Hematopoietic multipotent progenitor cell (in vitro differentiated cells): ENCODE measurements around the gene MTG2. TPM values are rescaled to one million over a fixed set of nuclear protein-coding genes. Genes with fewer than 3 reads are reported as not detected.

Source experiments
- DNase-seq, 3 donors: peaks; one replicate each; pipeline ENCODE4 v3.0.0-alpha.2; 2011 to 2015; ENCODE audit warnings: low read depth in 2 of 3, low spot score in 2 of 3
- total RNA-seq: library from RNA; depleted of rRNA; stranded (reverse); fragments of >200 nt; gene quantifications from one replicate; pipeline ENCODE4 v1.2.3, GENCODE V29; 2012

Gene MTG2
- total RNA-seq, 1 donor, result 24.5 TPM

GRCh38 chr20:62160253-62160652 lies 22.6 kb upstream of the MTG2 start:
- no peak for DNase-seq

- no peak for DNase-seq
These were observed 22.0 kb upstream of the MTG2 start for GRCh38 chr20:62160876-62161275.

- no peak for DNase-seq
These were observed 21.5 kb upstream of the MTG2 start for GRCh38 chr20:62161347-62161746.

- no peak for DNase-seq
These were observed 19.9 kb upstream of the MTG2 start for GRCh38 chr20:62162765-62163484.

- no peak for DNase-seq
These were observed 19.4 kb upstream of the MTG2 start for GRCh38 chr20:62163485-62163865.

- DNase-seq, result no peak
These were observed 18.7 kb upstream of the MTG2 start for GRCh38 chr20:62163986-62164762.

- DNase-seq, result no peak
These were observed 17.7 kb upstream of the MTG2 start for GRCh38 chr20:62164879-62165761.

GRCh38 chr20:62165762-62166399 lies 16.9 kb upstream of the MTG2 start:
- DNase-seq, result no peak

- DNase-seq, result no peak
These were observed 15.4 kb upstream of the MTG2 start for GRCh38 chr20:62167474-62167873.

- no peak for DNase-seq
These were observed 14.8 kb upstream of the MTG2 start for GRCh38 chr20:62168061-62168460.

GRCh38 chr20:62168890-62169435 lies 13.9 kb upstream of the MTG2 start:
- no peak for DNase-seq

GRCh38 chr20:62170536-62170935 lies 12.3 kb upstream of the MTG2 start:
- no peak for DNase-seq

GRCh38 chr20:62171245-62171644 lies 11.6 kb upstream of the MTG2 start:
- no peak for DNase-seq

- DNase-seq, result no peak
These were observed 10.2 kb upstream of the MTG2 start for GRCh38 chr20:62172666-62173065.

- no peak for DNase-seq
These were observed 8.6 kb upstream of the MTG2 start for GRCh38 chr20:62174021-62174804.

- DNase-seq, result no peak
These were observed 7.8 kb upstream of the MTG2 start for GRCh38 chr20:62174870-62175624.

- DNase-seq, result no peak
These were observed 7.1 kb upstream of the MTG2 start for GRCh38 chr20:62175711-62176110.

GRCh38 chr20:62176866-62177265 lies 6.0 kb upstream of the MTG2 start:
- no peak for DNase-seq

GRCh38 chr20:62177307-62177706 lies 5.5 kb upstream of the MTG2 start:
- DNase-seq, result no peak
